ENCODE measurements around the gene PTGR2.
"Not testable (repeated sequence)": the region's sequence is repeated elsewhere in the genome, so short reads cannot be mapped to it uniquely, and the experiment has no call there.

PTGR2 gene

GRCh38 chr14:73887318-73887616 lies 35.6 kb downstream of the PTGR2 start:
- no peak for DNase-seq (ENCODE audit: low read depth)

GRCh38 chr14:73887694-73888459 lies 36.2 kb downstream of the PTGR2 start:
- DNase-seq (ENCODE audit: low read depth): no peak

- no peak for DNase-seq (ENCODE audit: low read depth)
These were observed 36.8 kb downstream of the PTGR2 start for GRCh38 chr14:73888460-73888725.

GRCh38 chr14:73888971-73889370 lies 37.3 kb downstream of the PTGR2 start:
- no peak for DNase-seq (ENCODE audit: low read depth)

- no peak for DNase-seq (ENCODE audit: low read depth)
These were observed 37.7 kb downstream of the PTGR2 start for GRCh38 chr14:73889376-73889775.

- DNase-seq (ENCODE audit: low read depth): not testable (repeated sequence)
These were observed 42.6 kb downstream of the PTGR2 start for GRCh38 chr14:73894180-73894687.

GRCh38 chr14:73895939-73896338 lies 44.3 kb downstream of the PTGR2 start:
- no peak for DNase-seq (ENCODE audit: low read depth)

- DNase-seq (ENCODE audit: low read depth): no peak
These were observed 44.9 kb downstream of the PTGR2 start for GRCh38 chr14:73896521-73896920.

GRCh38 chr14:73903028-73903427 lies 51.4 kb downstream of the PTGR2 start:
- no peak for DNase-seq (ENCODE audit: low read depth)

GRCh38 chr14:73909681-73910080 lies 58.0 kb downstream of the PTGR2 start:
- DNase-seq (ENCODE audit: low read depth): no peak

GRCh38 chr14:73913256-73913655 lies 61.6 kb downstream of the PTGR2 start:
- no peak for DNase-seq (ENCODE audit: low read depth)

GRCh38 chr14:73916324-73916723 lies 64.7 kb downstream of the PTGR2 start:
- DNase-seq (ENCODE audit: low read depth): no peak

- DNase-seq (ENCODE audit: low read depth): not testable (repeated sequence)
These were observed 67.8 kb downstream of the PTGR2 start for GRCh38 chr14:73919457-73919856.

GRCh38 chr14:73924337-73924736 lies 72.7 kb downstream of the PTGR2 start:
- no peak for DNase-seq (ENCODE audit: low read depth)

All from stimulated activated CD8-positive, alpha-beta memory T cell treated with anti-CD3 and anti-CD28 coated beads, Interleukin-15, amount 100 ng/mL, for 1 hour (primary cell).